ENCODE results near the gene ARID1B.

Gene ARID1B

DNA sequence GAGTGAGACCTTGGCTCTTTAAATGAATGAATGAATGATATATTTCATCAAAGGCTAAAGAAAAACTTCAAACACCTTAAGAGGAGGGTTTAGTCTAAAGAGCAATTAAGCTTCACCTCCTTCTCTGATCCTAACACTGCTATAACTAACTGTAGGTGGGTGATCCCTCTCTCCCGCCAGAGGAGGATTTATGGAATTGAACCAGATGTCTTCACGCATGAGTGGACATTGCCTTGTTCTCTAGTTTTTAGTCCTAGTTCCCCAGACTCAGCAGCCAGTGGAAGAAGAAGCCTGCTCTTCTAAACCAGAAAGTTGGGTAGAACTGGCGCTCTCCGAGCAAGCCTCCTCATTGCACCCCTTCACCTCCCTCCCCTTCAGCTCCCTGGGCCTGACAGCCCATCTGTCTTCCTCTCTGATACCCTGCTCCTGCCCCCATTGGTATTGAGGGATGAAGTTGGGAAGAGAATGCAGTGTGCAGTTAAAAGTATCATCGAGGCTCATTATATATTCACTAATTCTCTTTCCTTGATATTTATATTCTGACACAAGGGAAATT is 142.7 kb downstream of the ARID1B start:
- no peak overlapping the region for H3K27ac ChIP-seq (ENCODE audit: insufficient read depth, low read length, poor library complexity, severe bottlenecking)
- no peaks in the 10 kb centered on the region for H3K27me3 ChIP-seq (replicated peaks; ENCODE audit: control insufficient read depth, insufficient read depth, low read length, poor library complexity, severe bottlenecking)
- no peaks in the 10 kb centered on the region for H3K9me3 ChIP-seq (ENCODE audit: control insufficient read depth, low read length)
- no peak overlapping the region for H3K4me3 ChIP-seq (ENCODE audit: insufficient read depth, low read depth, low read length, poor library complexity, severe bottlenecking)
- H3K4me1 ChIP-seq (ENCODE audit: control insufficient read depth, insufficient read depth, low read length, poor library complexity, severe bottlenecking), result peaks cover 2% of the 10 kb centered on the region
- H3K36me3 ChIP-seq (ENCODE audit: control insufficient read depth, insufficient read depth, low read length), result no peaks in the 10 kb centered on the region
- no peak for DNase-seq

DNA sequence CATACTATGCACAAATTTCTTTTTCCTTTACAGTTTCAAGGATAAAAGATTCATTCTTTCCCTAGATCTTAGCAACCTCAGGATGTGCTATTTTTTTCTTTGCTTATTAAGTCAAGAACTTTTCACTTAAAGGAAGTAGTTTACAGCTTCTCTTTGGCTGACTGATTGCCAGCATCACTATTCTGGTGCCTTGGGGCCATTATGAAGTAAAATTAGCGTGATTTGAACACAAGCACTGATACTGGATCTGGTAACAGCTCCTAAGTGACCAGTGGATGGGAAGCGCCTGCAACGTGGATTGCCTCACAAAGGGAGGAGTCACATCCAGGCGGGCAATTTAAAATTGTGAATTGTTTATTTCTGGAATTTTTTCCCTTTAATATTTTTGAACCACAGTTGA is 147.1 kb downstream of the ARID1B start:
- Histone ChIP-seq H3K36me3 (ENCODE audit: control insufficient read depth, insufficient read depth, low read length) (peaks cover 4% of the 10 kb centered on the region), H3K27ac (ENCODE audit: insufficient read depth, low read length, poor library complexity, severe bottlenecking) (no peak overlapping the region), H3K4me3 (ENCODE audit: insufficient read depth, low read depth, low read length, poor library complexity, severe bottlenecking) (no peak overlapping the region), H3K9me3 (ENCODE audit: control insufficient read depth, low read length) (no peaks in the 10 kb centered on the region), H3K27me3 (replicated peaks; ENCODE audit: control insufficient read depth, insufficient read depth, low read length, poor library complexity, severe bottlenecking) (no peaks in the 10 kb centered on the region), H3K4me1 (ENCODE audit: control insufficient read depth, insufficient read depth, low read length, poor library complexity, severe bottlenecking) (peaks cover 7% of the 10 kb centered on the region)
- no peak for DNase-seq

DNA sequence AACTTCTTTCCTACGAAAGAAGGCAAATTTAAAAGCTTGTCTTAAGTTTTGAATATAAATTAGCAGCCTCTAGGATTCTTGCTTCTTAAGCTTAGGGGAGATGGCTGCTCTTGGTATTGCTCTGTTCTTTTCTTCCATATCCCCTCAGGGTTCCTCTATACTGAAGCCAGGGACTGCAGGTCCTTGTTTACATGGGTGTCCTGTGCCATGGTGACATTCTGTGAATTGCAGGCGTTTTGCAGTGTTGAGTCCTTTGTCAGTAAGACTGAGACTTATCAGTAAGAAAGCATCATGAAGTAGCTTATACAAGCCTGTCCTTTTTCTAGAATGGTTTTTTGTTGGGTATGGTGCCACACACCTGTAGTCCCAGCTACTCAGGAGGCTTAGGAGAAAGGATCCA is 147.8 kb downstream of the ARID1B start:
- Histone ChIP-seq H3K27me3 (replicated peaks; ENCODE audit: control insufficient read depth, insufficient read depth, low read length, poor library complexity, severe bottlenecking) (no peaks in the 10 kb centered on the region), H3K4me3 (ENCODE audit: insufficient read depth, low read depth, low read length, poor library complexity, severe bottlenecking) (no peak overlapping the region), H3K36me3 (ENCODE audit: control insufficient read depth, insufficient read depth, low read length) (peaks cover 6% of the 10 kb centered on the region), H3K4me1 (ENCODE audit: control insufficient read depth, insufficient read depth, low read length, poor library complexity, severe bottlenecking) (peaks cover 7% of the 10 kb centered on the region), H3K27ac (ENCODE audit: insufficient read depth, low read length, poor library complexity, severe bottlenecking) (no peak overlapping the region), H3K9me3 (ENCODE audit: control insufficient read depth, low read length) (no peaks in the 10 kb centered on the region)
- DNase-seq, result no peak

DNA sequence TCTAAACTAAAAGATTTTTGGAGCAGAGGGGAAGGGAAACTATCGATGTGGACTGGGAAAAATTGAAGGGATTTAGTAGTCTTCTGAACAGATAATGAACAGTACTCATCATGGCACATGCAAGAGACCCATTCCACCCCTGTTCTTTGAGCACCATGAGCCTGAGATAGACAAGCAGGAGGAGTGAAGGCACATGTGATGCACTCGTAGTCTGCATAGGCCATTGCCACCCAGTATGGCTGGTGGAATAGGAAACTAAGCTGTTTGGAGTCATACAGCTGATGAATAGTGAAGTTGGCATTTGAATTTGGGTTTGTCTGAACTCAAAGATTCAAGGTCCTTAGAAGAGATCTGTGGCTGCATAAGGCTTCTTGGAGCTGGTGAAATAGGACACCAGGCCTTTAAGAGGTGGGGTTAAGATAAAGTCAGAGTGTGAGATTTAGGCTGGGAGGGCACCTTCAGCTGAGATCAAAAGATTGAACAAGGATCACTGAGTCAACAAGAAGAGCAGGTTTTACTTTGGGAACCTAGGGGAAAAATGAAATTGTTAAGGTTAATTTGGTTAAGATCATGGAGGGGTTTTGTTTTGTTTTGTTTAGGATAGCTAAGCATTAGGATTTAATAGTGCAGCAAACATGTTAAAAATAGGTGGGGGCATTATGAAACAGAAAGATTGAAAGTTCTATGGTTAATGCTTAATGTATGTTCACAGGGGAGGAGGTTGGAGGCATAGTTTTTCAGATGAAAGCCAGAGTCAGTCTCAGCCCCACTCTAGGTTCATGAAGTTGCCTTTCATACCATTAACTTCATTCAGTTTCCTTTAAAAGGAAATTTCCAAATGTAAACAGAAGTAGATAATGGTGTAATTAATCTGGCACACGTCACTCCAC is 148.8 kb downstream of the ARID1B start:
- H3K9me3 ChIP-seq (ENCODE audit: control insufficient read depth, low read length), result no peaks in the 10 kb centered on the region
- H3K36me3 ChIP-seq (ENCODE audit: control insufficient read depth, insufficient read depth, low read length), result peaks cover 6% of the 10 kb centered on the region
- H3K27me3 ChIP-seq (replicated peaks; ENCODE audit: control insufficient read depth, insufficient read depth, low read length, poor library complexity, severe bottlenecking), result no peaks in the 10 kb centered on the region
- H3K4me3 ChIP-seq (ENCODE audit: insufficient read depth, low read depth, low read length, poor library complexity, severe bottlenecking), result no peak overlapping the region
- H3K4me1 ChIP-seq (ENCODE audit: control insufficient read depth, insufficient read depth, low read length, poor library complexity, severe bottlenecking), result peaks cover 5% of the 10 kb centered on the region
- no peak overlapping the region for H3K27ac ChIP-seq (ENCODE audit: insufficient read depth, low read length, poor library complexity, severe bottlenecking)
- DNase-seq, result no peak

DNA sequence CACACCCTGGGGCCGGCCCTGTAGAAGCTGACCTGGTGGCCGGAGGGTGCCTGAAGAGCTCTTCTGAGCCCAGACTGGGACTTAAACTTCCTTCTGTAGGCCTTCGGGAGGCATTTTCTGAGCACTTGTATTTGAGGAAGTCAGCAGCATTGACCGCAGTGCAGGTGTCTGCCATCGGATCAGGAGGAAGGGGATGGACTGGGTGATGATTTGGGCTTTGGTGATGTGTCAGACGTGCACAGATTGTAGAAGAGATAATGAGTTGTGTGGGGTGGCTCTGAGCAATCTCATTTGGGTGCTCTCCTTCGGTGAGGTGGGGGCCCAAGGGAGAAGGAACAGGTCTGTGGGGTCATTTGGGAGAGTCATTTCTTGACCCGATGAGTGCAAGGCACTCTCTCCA is 150.9 kb downstream of the ARID1B start:
- no peak overlapping the region for H3K4me3 ChIP-seq (ENCODE audit: insufficient read depth, low read depth, low read length, poor library complexity, severe bottlenecking)
- H3K27ac ChIP-seq (ENCODE audit: insufficient read depth, low read length, poor library complexity, severe bottlenecking), result no peak overlapping the region
- no peak for DNase-seq
- H3K9me3 ChIP-seq (ENCODE audit: control insufficient read depth, low read length), result no peaks in the 10 kb centered on the region
- peaks cover 5% of the 10 kb centered on the region for H3K4me1 ChIP-seq (ENCODE audit: control insufficient read depth, insufficient read depth, low read length, poor library complexity, severe bottlenecking)
- H3K27me3 ChIP-seq (replicated peaks; ENCODE audit: control insufficient read depth, insufficient read depth, low read length, poor library complexity, severe bottlenecking), result no peaks in the 10 kb centered on the region
- peaks cover 6% of the 10 kb centered on the region for H3K36me3 ChIP-seq (ENCODE audit: control insufficient read depth, insufficient read depth, low read length)

DNA sequence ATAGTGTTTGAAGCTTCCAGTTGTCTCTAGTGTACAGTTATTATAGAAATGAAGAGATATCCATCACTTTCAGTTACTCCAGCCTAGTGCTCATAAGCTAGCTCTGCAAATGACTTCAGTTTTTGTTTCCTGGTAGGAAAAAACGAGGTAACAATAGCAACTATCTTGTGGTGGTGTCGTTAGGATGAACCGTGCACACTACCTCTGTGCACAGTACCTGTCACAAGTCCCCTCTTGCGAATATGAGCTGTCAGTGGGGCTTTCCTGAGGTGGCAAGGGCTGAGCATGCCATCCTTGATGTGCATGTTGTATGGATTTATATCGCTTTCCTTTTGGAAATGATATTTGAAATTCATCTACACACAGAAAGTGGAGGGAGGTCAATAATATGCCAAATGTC is 151.8 kb downstream of the ARID1B start:
- H3K9me3 ChIP-seq (ENCODE audit: control insufficient read depth, low read length), result no peaks in the 10 kb centered on the region
- no peak overlapping the region for H3K27ac ChIP-seq (ENCODE audit: insufficient read depth, low read length, poor library complexity, severe bottlenecking)
- no peaks in the 10 kb centered on the region for H3K27me3 ChIP-seq (replicated peaks; ENCODE audit: control insufficient read depth, insufficient read depth, low read length, poor library complexity, severe bottlenecking)
- DNase-seq, result no peak
- peaks cover 5% of the 10 kb centered on the region for H3K4me1 ChIP-seq (ENCODE audit: control insufficient read depth, insufficient read depth, low read length, poor library complexity, severe bottlenecking)
- H3K36me3 ChIP-seq (ENCODE audit: control insufficient read depth, insufficient read depth, low read length), result peaks cover 6% of the 10 kb centered on the region
- no peak overlapping the region for H3K4me3 ChIP-seq (ENCODE audit: insufficient read depth, low read depth, low read length, poor library complexity, severe bottlenecking)

DNA sequence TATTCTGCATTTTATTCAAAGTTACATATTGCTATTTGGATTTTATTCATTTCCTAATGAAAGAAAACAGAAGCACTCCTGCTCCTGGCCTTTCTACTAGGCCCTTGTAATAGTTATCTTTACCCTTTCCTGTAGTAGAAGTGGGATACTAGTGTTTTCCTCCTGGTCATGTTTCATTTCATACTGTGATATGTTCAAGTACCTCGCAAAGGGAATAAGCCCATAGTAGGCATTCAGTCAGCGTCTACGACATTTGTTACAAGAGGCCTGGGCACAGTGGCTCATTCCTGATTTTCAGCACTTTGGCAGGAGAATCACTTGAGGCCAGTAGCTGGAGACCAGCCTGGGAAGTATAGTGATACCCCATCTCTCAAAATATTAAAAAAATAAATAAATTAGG is 154.1 kb downstream of the ARID1B start:
- Histone ChIP-seq H3K4me3 (ENCODE audit: insufficient read depth, low read depth, low read length, poor library complexity, severe bottlenecking) (no peak overlapping the region), H3K4me1 (ENCODE audit: control insufficient read depth, insufficient read depth, low read length, poor library complexity, severe bottlenecking) (no peaks in the 10 kb centered on the region), H3K27ac (ENCODE audit: insufficient read depth, low read length, poor library complexity, severe bottlenecking) (no peak overlapping the region), H3K27me3 (replicated peaks; ENCODE audit: control insufficient read depth, insufficient read depth, low read length, poor library complexity, severe bottlenecking) (no peaks in the 10 kb centered on the region), H3K9me3 (ENCODE audit: control insufficient read depth, low read length) (no peaks in the 10 kb centered on the region), H3K36me3 (ENCODE audit: control insufficient read depth, insufficient read depth, low read length) (peaks cover 6% of the 10 kb centered on the region)
- no peak for DNase-seq

DNA sequence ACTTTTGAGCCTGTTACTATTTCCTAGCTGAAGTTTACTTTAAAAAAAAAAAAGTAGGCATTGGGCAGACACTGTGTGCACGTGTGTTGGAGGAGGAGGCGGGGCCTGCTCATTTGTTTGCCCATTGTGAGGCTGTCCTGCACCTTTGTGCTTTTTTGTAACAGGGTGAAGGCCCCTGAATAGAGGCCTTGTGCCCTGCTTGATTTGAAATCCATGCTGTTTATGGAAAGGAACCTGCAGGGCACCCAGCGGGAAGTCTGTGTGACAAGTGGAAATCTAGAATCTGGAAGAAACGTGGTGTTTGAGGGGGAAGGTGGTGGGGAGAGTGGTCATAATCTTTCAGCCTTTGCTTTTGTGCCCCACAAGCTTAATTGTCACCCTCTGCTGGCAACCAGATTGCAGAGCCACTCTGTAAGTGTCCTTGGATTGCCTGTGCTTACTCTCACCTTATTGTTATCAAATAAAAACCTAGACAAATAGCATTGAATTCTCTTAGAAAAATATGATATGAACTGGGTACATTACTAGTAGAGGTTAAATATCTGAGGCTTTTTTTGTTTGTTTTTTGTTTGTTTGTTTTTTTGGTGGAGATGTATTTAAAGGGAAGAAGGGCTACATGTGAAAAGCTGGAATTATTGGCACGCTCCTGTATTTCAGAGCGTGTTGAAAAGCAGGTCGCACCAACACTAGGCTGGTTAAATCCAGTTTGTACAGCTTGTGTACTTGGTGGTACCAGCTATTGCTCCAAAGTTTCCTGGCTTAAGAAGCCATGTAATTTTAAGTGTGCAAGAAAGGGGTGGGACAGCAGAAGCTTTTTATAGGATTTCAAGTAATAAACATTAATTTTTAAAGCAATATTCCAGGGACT is 156.3 kb downstream of the ARID1B start:
- no peak for DNase-seq
- H3K36me3 ChIP-seq (ENCODE audit: control insufficient read depth, insufficient read depth, low read length), result peaks cover 6% of the 10 kb centered on the region
- H3K27me3 ChIP-seq (replicated peaks; ENCODE audit: control insufficient read depth, insufficient read depth, low read length, poor library complexity, severe bottlenecking), result no peaks in the 10 kb centered on the region
- no peaks in the 10 kb centered on the region for H3K4me1 ChIP-seq (ENCODE audit: control insufficient read depth, insufficient read depth, low read length, poor library complexity, severe bottlenecking)
- H3K27ac ChIP-seq (ENCODE audit: insufficient read depth, low read length, poor library complexity, severe bottlenecking), result no peak overlapping the region
- no peaks in the 10 kb centered on the region for H3K9me3 ChIP-seq (ENCODE audit: control insufficient read depth, low read length)
- no peak overlapping the region for H3K4me3 ChIP-seq (ENCODE audit: insufficient read depth, low read depth, low read length, poor library complexity, severe bottlenecking)

DNA sequence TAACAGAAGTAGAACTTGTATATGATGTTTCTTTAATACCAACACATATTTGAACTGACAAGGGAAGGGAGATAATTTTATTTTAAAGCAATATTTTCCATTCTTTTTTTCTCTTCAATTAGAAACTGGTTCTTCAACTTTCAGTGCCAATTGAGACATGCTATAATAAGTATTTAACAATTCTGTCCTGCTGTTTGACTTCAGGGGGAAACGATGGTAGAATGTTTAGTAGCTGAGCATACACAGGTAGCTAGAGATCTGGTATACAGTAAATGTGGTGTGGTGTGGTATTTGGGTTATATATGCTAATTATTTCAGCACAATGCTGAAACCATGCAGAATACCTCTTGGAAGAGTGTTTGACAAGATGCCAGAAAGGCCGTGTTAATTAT is 156.9 kb downstream of the ARID1B start:
- Histone ChIP-seq H3K4me1 (ENCODE audit: control insufficient read depth, insufficient read depth, low read length, poor library complexity, severe bottlenecking) (no peaks in the 10 kb centered on the region), H3K27ac (ENCODE audit: insufficient read depth, low read length, poor library complexity, severe bottlenecking) (no peak overlapping the region), H3K36me3 (ENCODE audit: control insufficient read depth, insufficient read depth, low read length) (peaks cover 4% of the 10 kb centered on the region), H3K4me3 (ENCODE audit: insufficient read depth, low read depth, low read length, poor library complexity, severe bottlenecking) (no peak overlapping the region), H3K9me3 (ENCODE audit: control insufficient read depth, low read length) (no peaks in the 10 kb centered on the region), H3K27me3 (replicated peaks; ENCODE audit: control insufficient read depth, insufficient read depth, low read length, poor library complexity, severe bottlenecking) (no peaks in the 10 kb centered on the region)
- no peak for DNase-seq

DNA sequence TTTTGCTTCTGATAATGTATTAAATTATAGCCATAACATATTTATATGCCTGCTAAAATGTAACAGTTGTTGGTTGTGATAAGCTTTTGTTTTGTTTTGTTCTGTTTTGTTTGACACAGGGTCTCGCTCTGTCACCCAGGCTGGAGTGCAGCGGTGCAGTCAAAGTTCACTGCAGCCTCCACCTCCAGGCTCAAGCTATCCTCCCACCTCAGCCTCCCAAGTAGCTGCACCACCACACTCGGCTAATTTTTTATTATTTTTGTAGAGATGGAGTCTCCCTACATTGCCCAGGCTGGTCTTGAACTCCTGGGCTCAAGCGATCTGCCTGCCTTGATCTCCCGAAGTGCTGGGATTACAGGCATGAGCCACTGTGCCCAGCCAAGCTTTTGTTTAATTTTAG is 157.8 kb downstream of the ARID1B start:
- no peaks in the 10 kb centered on the region for H3K27me3 ChIP-seq (replicated peaks; ENCODE audit: control insufficient read depth, insufficient read depth, low read length, poor library complexity, severe bottlenecking)
- no peaks in the 10 kb centered on the region for H3K9me3 ChIP-seq (ENCODE audit: control insufficient read depth, low read length)
- no peaks in the 10 kb centered on the region for H3K36me3 ChIP-seq (ENCODE audit: control insufficient read depth, insufficient read depth, low read length)
- no peaks in the 10 kb centered on the region for H3K4me1 ChIP-seq (ENCODE audit: control insufficient read depth, insufficient read depth, low read length, poor library complexity, severe bottlenecking)
- DNase-seq, result no peak
- no peak overlapping the region for H3K4me3 ChIP-seq (ENCODE audit: insufficient read depth, low read depth, low read length, poor library complexity, severe bottlenecking)
- H3K27ac ChIP-seq (ENCODE audit: insufficient read depth, low read length, poor library complexity, severe bottlenecking), result no peak overlapping the region
